ENCODE data around the gene CFDP1. TPM values are rescaled to one million over a fixed set of nuclear protein-coding genes. Genes with fewer than 3 reads are reported as not detected.

The CFDP1 gene
- polyA plus RNA-seq, 1 donor (not counting 4 experiments of a cell fraction or from before 2014, with no cell fraction given) = 42.1 TPM

- Histone ChIP-seq H3K9me3 (ENCODE audit: control insufficient read depth, low read depth, low read length) (no peaks in the 10 kb centered on the region), H2AFZ (ENCODE audit: control insufficient read depth, low read length) (no peak overlapping the region), H3K36me3 (ENCODE audit: control insufficient read depth in 2 of 2, extremely low read depth in 1 of 2, insufficient read depth in 2 of 2, low read length in 2 of 2) (peaks cover 2 to 9% of the 10 kb centered on the region in 2 experiments), H3K27ac (ENCODE audit: control insufficient read depth, insufficient read depth, low read length) (peak overlapping the region; percentile 45), H3K79me2 (ENCODE audit: control insufficient read depth, insufficient read depth, low read length) (no peaks in the 10 kb centered on the region), H3K4me3 (ENCODE audit: control insufficient read depth in 2 of 3, extremely low read depth in 1 of 3, insufficient read depth in 2 of 3, low read depth in 1 of 3, low read length in 3 of 3) (no peak overlapping the region), H3K4me1 (ENCODE audit: control insufficient read depth, extremely low read depth, insufficient read depth, low read length) (peaks cover 39% of the 10 kb centered on the region), H4K20me1 (ENCODE audit: control insufficient read depth, extremely low read depth, insufficient read depth, low read length) (no peaks in the 10 kb centered on the region), H3K27me3 (ENCODE audit: control insufficient read depth, extremely low read depth, insufficient read depth, low read length) (no peaks in the 10 kb centered on the region), H3K4me2 (ENCODE audit: control insufficient read depth, extremely low read depth, insufficient read depth, low read depth, low read length) (no peak overlapping the region), H3K9ac (ENCODE audit: control insufficient read depth, extremely low read depth, insufficient read depth, low read length) (no peak overlapping the region), H3K9me1 (ENCODE audit: control insufficient read depth, extremely low read depth, insufficient read depth, low read length) (no peaks in the 10 kb centered on the region)
- dilution Hi-C loops (cut with MboI; ENCODE audit: extremely low pct_ligation_motif_present, low sequenced_read_pairs) = no loop called here
- TF ChIP-seq CTCF (optimal IDR thresholded peaks at IDR 0.05 in 1 of 3, IDR thresholded peaks at IDR 0.05 in 1 of 3, conservative IDR thresholded peaks at IDR 0.05 in 1 of 3; ENCODE audit: extremely low read depth in 1 of 3, insufficient read depth in 2 of 3, low read length in 3 of 3) = no peak
- no peak for TF ChIP-seq EZH2 (IDR thresholded peaks at IDR 0.05; ENCODE audit: low read length)
- DNase-seq (ENCODE audit: low read depth, low spot score) (no peak), FAIRE-seq (no peak)
Measured at GRCh38 chr16:75307506-75307905, 125.8 kb downstream of the CFDP1 start.

- H3K9me3 ChIP-seq (ENCODE audit: control insufficient read depth, low read depth, low read length) = no peaks in the 10 kb centered on the region
- TF ChIP-seq EZH2 (IDR thresholded peaks at IDR 0.05; ENCODE audit: low read length) (no peak), CTCF (optimal IDR thresholded peaks at IDR 0.05 in 1 of 3, IDR thresholded peaks at IDR 0.05 in 1 of 3, conservative IDR thresholded peaks at IDR 0.05 in 1 of 3; ENCODE audit: extremely low read depth in 1 of 3, insufficient read depth in 2 of 3, low read length in 3 of 3) (no peak)
- no peaks in the 10 kb centered on the region for H4K20me1 ChIP-seq (ENCODE audit: control insufficient read depth, extremely low read depth, insufficient read depth, low read length)
- peaks cover 2 to 9% of the 10 kb centered on the region in 2 experiments for H3K36me3 ChIP-seq (ENCODE audit: control insufficient read depth in 2 of 2, extremely low read depth in 1 of 2, insufficient read depth in 2 of 2, low read length in 2 of 2)
- DNase-seq (ENCODE audit: low read depth, low spot score) (no peak), FAIRE-seq (peak; percentile 32)
- H3K9me1 ChIP-seq (ENCODE audit: control insufficient read depth, extremely low read depth, insufficient read depth, low read length) = no peaks in the 10 kb centered on the region
- H3K27ac ChIP-seq (ENCODE audit: control insufficient read depth, insufficient read depth, low read length) = peak overlapping the region; percentile 99
- peak overlapping the region in 1 of 3 experiments; percentile 47 for H3K4me3 ChIP-seq (ENCODE audit: control insufficient read depth in 2 of 3, extremely low read depth in 1 of 3, insufficient read depth in 2 of 3, low read depth in 1 of 3, low read length in 3 of 3)
- H3K9ac ChIP-seq (ENCODE audit: control insufficient read depth, extremely low read depth, insufficient read depth, low read length) = peak overlapping the region; percentile 77
- no peaks in the 10 kb centered on the region for H3K79me2 ChIP-seq (ENCODE audit: control insufficient read depth, insufficient read depth, low read length)
- H3K4me2 ChIP-seq (ENCODE audit: control insufficient read depth, extremely low read depth, insufficient read depth, low read depth, low read length) = peak overlapping the region; percentile 77
- dilution Hi-C loops (cut with MboI; ENCODE audit: extremely low pct_ligation_motif_present, low sequenced_read_pairs) = no loop called here
- peak overlapping the region; percentile 18 for H2AFZ ChIP-seq (ENCODE audit: control insufficient read depth, low read length)
- no peaks in the 10 kb centered on the region for H3K27me3 ChIP-seq (ENCODE audit: control insufficient read depth, extremely low read depth, insufficient read depth, low read length)
- peaks cover 52% of the 10 kb centered on the region for H3K4me1 ChIP-seq (ENCODE audit: control insufficient read depth, extremely low read depth, insufficient read depth, low read length)
Measured at GRCh38 chr16:75306099-75306762, 127.1 kb downstream of the CFDP1 start.

Measured in keratinocyte (primary cell).